GM21717 (cell line): ENCODE measurements around the gene FBLN1.

ENCODE experiments used
- ATAC-seq: cut with Tn5 transposase; IDR thresholded peaks from one replicate; pipeline ENCODE4 v1.9.1; 2021; ENCODE audit warnings: mild to moderate bottlenecking, moderate library complexity; ENCODE audit not compliant: unreplicated experiment

The FBLN1 gene

GRCh38 chr22:45631140-45631840 is 128.6 kb downstream of the FBLN1 start:
- no peak for ATAC-seq

- ATAC-seq = no peak
These were observed 129.2 kb downstream of the FBLN1 start for GRCh38 chr22:45631841-45632238.

GRCh38 chr22:45632791-45633515 is 130.3 kb downstream of the FBLN1 start:
- ATAC-seq = no peak

- no peak for ATAC-seq
These were observed 134.0 kb downstream of the FBLN1 start for GRCh38 chr22:45636683-45637082.

- no peak for ATAC-seq
These were observed 135.5 kb downstream of the FBLN1 start for GRCh38 chr22:45638197-45638596.

- ATAC-seq = no peak
These were observed 136.4 kb downstream of the FBLN1 start for GRCh38 chr22:45638834-45639746.

GRCh38 chr22:45639747-45640102 is 137.0 kb downstream of the FBLN1 start:
- no peak for ATAC-seq

GRCh38 chr22:45640291-45640940 is 137.7 kb downstream of the FBLN1 start:
- no peak for ATAC-seq

- no peak for ATAC-seq
These were observed 138.4 kb downstream of the FBLN1 start for GRCh38 chr22:45640941-45641621.

- no peak for ATAC-seq
These were observed 140.3 kb downstream of the FBLN1 start for GRCh38 chr22:45642986-45643385.

GRCh38 chr22:45644714-45645113 is 142.0 kb downstream of the FBLN1 start:
- no peak for ATAC-seq

GRCh38 chr22:45645150-45645525 is 142.5 kb downstream of the FBLN1 start:
- ATAC-seq = no peak

- ATAC-seq = no peak
These were observed 143.1 kb downstream of the FBLN1 start for GRCh38 chr22:45645526-45646414.

- ATAC-seq = no peak
These were observed 145.0 kb downstream of the FBLN1 start for GRCh38 chr22:45647532-45648225.

- ATAC-seq = no peak
These were observed 145.8 kb downstream of the FBLN1 start for GRCh38 chr22:45648301-45649117.

GRCh38 chr22:45649809-45650208 is 147.1 kb downstream of the FBLN1 start:
- no peak for ATAC-seq

- no peak for ATAC-seq
These were observed 148.0 kb downstream of the FBLN1 start for GRCh38 chr22:45650721-45651120.
